Hypothalamus (tissue), 51 donors: ENCODE data around the gene NIPBL.
"Not testable (repeated sequence)": the region's sequence is repeated elsewhere in the genome, so short reads cannot be mapped to it uniquely, and the experiment has no call there.

ENCODE experiments used
- DNase-seq, 51 donors: peaks; one replicate each; lab custom pipeline; 2025; lab: John Stamatoyannopoulos, UW

The NIPBL gene

GRCh38 chr5:37080697-37081096 lies 204.1 kb downstream of the NIPBL start:
- no peak for DNase-seq

GRCh38 chr5:37082977-37083376 lies 206.4 kb downstream of the NIPBL start:
- not testable (repeated sequence) for DNase-seq

GRCh38 chr5:37086026-37086425 lies 209.5 kb downstream of the NIPBL start:
- not testable (repeated sequence) for DNase-seq

GRCh38 chr5:37086466-37087173 lies 210.1 kb downstream of the NIPBL start:
- no peak for DNase-seq

GRCh38 chr5:37088009-37088408 lies 211.4 kb downstream of the NIPBL start:
- no peak for DNase-seq

GRCh38 chr5:37090123-37090726 lies 213.7 kb downstream of the NIPBL start:
- DNase-seq: no peak

- no peak for DNase-seq
Measured at GRCh38 chr5:37090781-37091180, 214.2 kb downstream of the NIPBL start.

GRCh38 chr5:37093795-37094194 lies 217.2 kb downstream of the NIPBL start:
- DNase-seq: not testable (repeated sequence)

- DNase-seq: not testable (repeated sequence)
Measured at GRCh38 chr5:37099267-37099666, 222.7 kb downstream of the NIPBL start.

- no peak for DNase-seq
Measured at GRCh38 chr5:37103302-37103701, 226.7 kb downstream of the NIPBL start.

GRCh38 chr5:37109338-37109737 lies 232.8 kb downstream of the NIPBL start:
- DNase-seq: no peak

GRCh38 chr5:37110135-37110534 lies 233.6 kb downstream of the NIPBL start:
- DNase-seq: no peak

- no peak for DNase-seq
Measured at GRCh38 chr5:37111426-37112382, 235.1 kb downstream of the NIPBL start.

- DNase-seq: no peak
Measured at GRCh38 chr5:37112383-37112991, 235.9 kb downstream of the NIPBL start.
